Activated CD8-positive, alpha-beta memory T cell treated with anti-CD3 and anti-CD28 coated beads, Interleukin-2, amount 50 U/mL, for 1 hour (primary cell): ENCODE data around the gene SPHK2.
A peak's percentile ranks its signal among the peaks of the same experiment; 100 is the strongest.
"Not testable (repeated sequence)": the region's sequence is repeated elsewhere in the genome, so short reads cannot be mapped to it uniquely, and the experiment has no call there.

Experiments used
- DNase-seq: peaks from one replicate; pipeline ENCODE4 v3.0.0-alpha.2; 2020; ENCODE audit errors: extremely low read depth

SPHK2 gene

GRCh38 chr19:48637449-48637947 is 18.2 kb downstream of the SPHK2 start:
- peak; percentile 100 for DNase-seq

- DNase-seq = peak; percentile 73
Observed at GRCh38 chr19:48637948-48638830, 18.9 kb downstream of the SPHK2 start.

DNA sequence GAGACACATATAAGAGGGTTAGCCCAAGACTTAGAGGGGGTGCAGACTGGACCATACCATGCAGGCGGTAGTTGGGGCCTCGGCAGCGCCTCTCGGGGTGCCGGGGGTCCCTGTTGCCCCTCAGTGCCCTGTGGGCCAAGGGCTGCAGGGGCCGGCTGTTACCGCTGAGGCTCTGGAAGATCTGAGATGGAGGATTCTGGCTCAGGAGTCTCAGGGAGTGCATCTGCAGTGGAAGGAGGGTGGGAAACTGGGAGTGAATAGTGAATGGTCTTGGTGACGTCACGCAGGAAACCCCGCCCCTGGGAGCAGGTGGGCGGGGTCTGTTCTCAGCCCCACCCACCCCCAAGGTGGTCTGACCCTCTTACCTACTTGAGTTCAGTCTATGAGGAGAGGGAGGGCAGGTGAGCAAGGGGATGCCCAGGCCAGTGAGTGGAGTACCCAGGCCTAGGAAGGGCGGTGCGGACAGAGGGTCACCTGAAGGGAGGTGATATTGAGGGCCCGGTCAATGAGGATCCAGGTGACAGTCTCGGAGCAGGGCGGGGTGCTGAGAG is 19.6 kb downstream of the SPHK2 start:
- no peak for DNase-seq

GRCh38 chr19:48639483-48640375 is 20.4 kb downstream of the SPHK2 start:
- no peak for DNase-seq

DNA sequence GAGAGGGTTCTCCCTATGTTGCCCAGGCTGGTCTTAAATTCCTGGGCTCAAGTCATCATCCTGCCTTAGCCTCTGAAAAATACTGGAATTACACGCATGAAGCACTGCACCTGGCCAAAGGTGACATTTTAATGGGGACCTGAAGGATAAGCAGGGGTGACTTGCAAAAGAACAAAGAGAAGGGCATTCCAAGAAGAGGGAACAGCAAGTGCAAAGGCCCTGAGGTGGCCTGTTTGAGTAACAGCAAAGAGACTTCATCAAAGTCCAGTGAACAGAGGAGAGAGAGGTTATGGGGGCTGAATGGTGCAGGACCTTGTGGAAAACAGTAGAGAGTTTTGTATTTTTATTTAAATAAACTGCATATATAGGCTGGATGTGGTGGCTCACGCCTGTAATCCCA is 22.5 kb downstream of the SPHK2 start:
- DNase-seq = no peak

DNA sequence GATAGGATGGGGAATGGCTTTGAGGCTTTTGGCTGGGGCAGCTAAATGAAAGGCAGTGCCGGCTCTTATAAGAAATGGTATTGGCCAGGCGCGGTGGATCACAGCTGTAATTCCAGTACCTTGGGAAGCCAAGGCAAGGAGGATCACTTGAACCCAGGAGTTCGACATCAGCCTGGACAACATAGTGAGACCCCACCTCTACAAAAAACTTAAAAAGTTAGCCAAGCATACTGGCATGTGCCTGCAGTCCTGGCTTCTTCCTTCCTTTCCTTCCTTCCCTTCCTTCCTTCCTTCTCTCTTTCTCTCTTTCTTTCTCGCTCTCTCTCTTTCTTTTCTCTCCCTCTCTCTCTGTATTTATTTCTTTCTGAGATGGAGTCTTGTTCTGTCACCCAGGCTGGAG is 23.6 kb downstream of the SPHK2 start:
- DNase-seq = no peak

GRCh38 chr19:48644355-48644754 is 25.0 kb downstream of the SPHK2 start:
- no peak for DNase-seq

DNA sequence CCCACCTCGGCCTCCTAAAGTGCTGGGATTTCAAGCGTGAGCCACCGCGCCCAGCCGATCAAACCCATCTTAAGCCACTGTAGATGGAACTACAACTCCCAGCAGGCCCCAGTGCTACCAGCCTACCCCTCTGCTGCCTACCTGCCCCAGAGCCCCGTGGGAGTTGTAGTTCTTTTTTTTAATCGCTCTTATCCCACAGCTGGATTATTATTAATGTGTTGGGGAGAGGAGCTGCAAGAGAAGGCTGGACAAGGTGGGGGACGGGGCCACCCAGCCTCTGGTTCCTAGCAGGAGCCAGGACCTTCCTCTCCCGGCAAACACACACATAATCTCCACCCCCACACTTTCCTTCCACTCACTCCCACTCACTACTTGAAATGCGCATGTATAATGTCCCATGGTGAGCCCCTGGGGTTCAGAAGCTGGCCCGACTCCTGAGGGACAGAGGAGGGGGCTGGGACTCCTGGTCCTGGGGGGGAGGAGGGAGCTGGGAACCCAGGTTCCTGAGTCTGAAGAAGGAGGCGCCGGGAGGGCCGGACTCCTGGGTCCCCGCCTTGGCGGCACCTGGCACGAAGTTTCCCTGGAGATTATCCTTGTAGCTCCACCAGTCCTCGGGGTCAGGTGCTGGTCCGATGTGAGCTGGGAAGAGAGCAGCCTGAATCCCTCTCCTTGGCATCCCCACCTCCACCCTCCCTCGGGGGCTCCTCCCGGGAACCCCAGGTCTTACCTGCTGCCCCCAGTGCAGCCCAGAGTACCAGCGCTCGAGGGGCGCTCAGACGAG is 25.7 kb downstream of the SPHK2 start:
- peak; percentile 48 for DNase-seq

- no peak for DNase-seq
Observed at GRCh38 chr19:48645620-48646000, 26.3 kb downstream of the SPHK2 start.

- peak; percentile 75 for DNase-seq
Observed at GRCh38 chr19:48646001-48646721, 26.9 kb downstream of the SPHK2 start, which contains the start of gene CA11. TSS of gene CA11 (minus strand) at chr19:48646187. CDS start at chr19:48645632, 555 bp downstream.

DNA sequence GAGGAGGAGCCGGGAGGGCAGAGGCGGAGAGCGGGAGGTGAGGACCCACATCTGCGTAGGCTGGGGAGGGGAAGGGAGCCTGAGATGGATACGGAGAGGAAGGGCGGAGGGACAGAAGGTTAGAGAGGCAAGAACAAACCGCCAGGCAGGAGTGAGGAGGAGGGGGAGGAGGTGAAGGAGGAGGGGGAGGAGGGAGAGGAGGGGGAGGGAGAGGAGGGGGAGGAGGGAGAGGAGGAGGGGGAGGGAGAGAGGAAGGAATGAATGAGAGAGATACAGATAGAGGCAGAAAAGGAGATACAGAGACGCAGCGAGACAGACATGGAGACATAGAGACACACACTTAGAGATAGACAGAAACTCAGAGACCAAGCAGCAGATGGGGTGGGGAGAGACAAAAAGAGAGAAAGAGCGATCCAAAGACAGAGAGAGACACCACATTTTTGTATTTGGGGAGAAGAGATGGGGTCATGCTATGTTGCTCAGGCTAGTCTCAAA is 27.5 kb downstream of the SPHK2 start:
- no peak for DNase-seq

DNA sequence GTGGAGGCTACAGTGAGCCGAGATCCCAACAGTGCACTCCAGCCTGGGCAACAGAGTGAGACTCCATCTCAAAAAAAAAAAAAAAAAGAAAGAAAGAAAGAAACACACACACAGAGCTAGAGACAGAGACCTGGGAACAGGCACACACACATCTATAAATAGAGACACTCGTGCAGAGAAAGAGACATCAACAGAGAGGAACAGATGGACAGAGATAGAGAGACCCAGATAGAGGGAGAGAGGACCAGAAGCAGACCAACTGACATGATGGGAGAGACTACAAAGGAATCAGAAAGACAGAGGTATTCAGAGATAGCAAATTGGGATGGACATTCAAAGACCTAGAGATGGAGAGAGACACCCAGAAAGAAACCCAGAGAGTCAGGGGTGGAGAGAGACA is 28.8 kb downstream of the SPHK2 start:
- no peak for DNase-seq

GRCh38 chr19:48650974-48651682 is 31.8 kb downstream of the SPHK2 start:
- no peak for DNase-seq

DNA sequence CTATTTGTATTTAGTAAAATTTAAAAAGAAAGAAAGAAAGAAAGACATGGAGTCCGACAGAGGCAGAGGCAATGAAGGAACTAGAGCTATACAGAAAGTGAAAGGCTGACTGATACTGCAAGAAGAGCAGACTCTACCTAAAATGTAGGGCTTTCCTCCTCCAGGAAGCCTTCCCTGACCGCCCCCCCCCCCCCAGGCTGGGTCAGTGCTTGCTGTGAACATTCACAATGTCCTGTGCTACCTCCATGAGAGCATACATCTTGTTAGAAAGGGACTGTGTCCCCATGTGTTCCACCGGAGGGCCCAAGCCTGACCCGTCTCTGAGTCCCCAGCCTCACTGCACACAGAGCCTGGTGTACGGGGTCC is 32.4 kb downstream of the SPHK2 start:
- no peak for DNase-seq

- DNase-seq = no peak
Observed at GRCh38 chr19:48654299-48655059, 35.2 kb downstream of the SPHK2 start.

GRCh38 chr19:48656840-48657474 is 37.7 kb downstream of the SPHK2 start:
- DNase-seq = no peak

DNA sequence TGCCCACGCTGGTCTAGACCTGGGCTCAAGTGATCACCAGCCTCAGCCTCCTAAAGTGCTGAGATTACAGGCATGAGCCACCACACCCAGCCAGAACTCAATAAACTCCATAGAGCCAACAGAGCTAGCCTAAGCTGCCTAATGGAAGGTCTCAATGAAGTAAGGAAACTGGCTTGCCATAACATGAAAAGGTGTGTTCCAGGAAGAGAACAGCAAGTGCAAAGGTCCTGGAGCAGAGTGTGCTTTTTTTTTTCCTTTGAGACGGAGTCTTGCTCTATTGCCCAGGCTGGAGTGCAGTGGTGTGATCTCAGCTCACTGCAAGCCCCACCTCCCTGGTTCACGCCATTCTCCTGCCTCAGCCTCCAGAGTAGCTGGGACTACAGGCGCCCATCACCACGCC is 38.5 kb downstream of the SPHK2 start:
- DNase-seq = not testable (repeated sequence)

GRCh38 chr19:48658483-48658882 is 39.2 kb downstream of the SPHK2 start:
- DNase-seq = no peak

GRCh38 chr19:48659768-48660167 is 40.5 kb downstream of the SPHK2 start:
- DNase-seq = no peak
